ENCODE results near the gene QSOX1.

Gene QSOX1

DNA sequence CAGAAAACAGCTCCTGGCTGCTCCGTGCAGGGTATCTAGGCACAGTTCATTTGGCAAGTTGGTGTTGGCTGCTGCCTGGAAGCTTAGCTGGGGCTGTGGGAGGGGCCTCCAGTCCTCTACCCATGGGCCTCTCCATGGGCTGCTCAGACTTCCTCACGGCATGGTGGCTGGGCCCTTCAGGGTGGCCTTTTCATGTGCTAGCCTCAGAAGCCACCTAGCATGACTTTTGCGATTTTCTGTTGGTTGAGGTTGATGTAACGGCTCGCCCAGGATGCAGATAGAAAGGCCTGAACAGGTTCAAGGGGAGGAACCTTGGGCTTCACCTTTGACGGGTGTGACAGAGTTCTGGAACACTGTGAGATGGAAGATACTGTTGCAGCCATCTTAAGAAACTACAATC lies 49.6 kb downstream of the QSOX1 start:
- TF ChIP-seq, protein P1, sequence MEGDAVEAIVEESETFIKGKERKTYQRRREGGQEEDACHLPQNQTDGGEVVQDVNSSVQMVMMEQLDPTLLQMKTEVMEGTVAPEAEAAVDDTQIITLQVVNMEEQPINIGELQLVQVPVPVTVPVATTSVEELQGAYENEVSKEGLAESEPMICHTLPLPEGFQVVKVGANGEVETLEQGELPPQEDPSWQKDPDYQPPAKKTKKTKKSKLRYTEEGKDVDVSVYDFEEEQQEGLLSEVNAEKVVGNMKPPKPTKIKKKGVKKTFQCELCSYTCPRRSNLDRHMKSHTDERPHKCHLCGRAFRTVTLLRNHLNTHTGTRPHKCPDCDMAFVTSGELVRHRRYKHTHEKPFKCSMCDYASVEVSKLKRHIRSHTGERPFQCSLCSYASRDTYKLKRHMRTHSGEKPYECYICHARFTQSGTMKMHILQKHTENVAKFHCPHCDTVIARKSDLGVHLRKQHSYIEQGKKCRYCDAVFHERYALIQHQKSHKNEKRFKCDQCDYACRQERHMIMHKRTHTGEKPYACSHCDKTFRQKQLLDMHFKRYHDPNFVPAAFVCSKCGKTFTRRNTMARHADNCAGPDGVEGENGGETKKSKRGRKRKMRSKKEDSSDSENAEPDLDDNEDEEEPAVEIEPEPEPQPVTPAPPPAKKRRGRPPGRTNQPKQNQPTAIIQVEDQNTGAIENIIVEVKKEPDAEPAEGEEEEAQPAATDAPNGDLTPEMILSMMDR (IDR thresholded peaks at IDR 0.05; ENCODE audit: control insufficient read depth, extremely low read depth, insufficient read depth): no peak
- H3K4me3 ChIP-seq (ENCODE audit: low read depth, low read length): no peak overlapping the region
- DNase-seq (ENCODE audit: low read depth): no peak

DNA sequence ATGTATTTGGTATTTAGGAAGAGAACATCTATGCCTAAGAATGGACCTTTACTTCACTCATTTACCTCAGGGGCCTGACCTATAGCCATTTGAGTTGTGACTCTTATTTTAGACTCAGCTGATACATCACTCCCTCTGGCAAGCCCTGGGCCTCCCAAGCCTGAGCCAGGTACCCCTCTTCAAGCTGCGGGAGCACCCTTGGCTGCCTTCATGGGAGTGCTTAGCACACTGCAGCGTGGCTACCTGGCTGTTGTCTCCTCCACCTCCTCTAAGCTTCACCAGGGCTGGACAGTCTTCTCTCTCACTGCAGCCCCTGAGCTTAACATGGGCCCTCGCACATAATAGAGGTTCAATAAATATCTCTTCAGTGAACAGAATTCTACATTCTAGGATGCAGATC lies 51.9 kb downstream of the QSOX1 start:
- TF ChIP-seq, protein P1 (IDR thresholded peaks at IDR 0.05; ENCODE audit: control insufficient read depth, extremely low read depth, insufficient read depth): no peak
- no peak overlapping the region for H3K4me3 ChIP-seq (ENCODE audit: low read depth, low read length)
- DNase-seq (ENCODE audit: low read depth): no peak

DNA sequence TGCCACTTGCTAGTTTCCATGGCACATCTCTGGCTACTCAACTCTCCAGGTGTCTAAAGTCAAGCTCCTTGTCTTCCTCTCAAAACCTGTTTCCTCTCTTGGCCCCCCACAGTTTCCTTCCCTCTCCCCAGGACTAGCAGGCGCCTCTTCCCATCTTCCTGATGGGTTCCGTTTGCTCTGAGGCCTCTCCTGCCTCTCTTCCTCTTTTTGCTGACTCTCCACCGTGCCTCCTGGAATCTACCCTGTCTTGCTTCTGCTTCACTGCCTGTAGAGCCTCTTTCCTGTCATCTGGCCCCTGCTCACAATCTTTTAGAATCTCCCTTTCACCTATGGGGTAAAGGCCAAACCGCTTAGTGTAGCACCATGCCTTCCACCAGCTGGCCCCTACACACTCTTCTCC lies 53.6 kb downstream of the QSOX1 start:
- no peak overlapping the region for H3K4me3 ChIP-seq (ENCODE audit: low read depth, low read length)
- DNase-seq (ENCODE audit: low read depth): no peak
- TF ChIP-seq, protein P1 (IDR thresholded peaks at IDR 0.05; ENCODE audit: control insufficient read depth, extremely low read depth, insufficient read depth): no peak

DNA sequence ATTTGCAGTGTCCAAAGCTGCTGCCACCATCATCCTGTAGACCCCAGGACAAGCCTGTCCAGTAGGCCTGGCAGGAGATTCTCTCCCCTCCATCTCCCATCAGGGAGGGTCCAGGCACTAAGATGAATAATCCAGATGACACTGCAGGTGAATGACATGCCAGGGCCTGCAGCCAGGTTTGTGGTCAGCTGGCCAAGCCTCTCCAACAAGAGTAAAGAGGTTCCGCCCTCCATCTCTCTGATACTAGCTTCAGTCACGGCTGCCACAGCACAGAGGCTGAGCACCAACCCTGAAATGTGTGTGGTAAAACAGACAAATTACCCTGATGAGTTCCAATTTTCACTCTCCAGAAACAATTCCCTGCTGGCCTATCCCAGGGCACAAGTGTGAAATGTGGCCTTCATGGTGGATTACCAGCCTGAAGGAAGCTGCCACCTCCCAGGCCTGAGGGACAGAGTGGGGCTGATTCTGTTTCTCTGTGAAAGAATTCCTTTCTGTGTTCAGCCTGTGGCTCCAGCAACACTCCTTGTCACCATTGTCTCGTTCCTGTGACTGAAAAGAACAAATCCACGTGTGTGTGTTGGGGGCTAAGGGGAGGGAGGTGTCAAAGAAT lies 55.4 kb downstream of the QSOX1 start:
- TF ChIP-seq, protein P1 (IDR thresholded peaks at IDR 0.05; ENCODE audit: control insufficient read depth, extremely low read depth, insufficient read depth): no peak
- H3K4me3 ChIP-seq (ENCODE audit: low read depth, low read length): no peak overlapping the region
- DNase-seq (ENCODE audit: low read depth): no peak

DNA sequence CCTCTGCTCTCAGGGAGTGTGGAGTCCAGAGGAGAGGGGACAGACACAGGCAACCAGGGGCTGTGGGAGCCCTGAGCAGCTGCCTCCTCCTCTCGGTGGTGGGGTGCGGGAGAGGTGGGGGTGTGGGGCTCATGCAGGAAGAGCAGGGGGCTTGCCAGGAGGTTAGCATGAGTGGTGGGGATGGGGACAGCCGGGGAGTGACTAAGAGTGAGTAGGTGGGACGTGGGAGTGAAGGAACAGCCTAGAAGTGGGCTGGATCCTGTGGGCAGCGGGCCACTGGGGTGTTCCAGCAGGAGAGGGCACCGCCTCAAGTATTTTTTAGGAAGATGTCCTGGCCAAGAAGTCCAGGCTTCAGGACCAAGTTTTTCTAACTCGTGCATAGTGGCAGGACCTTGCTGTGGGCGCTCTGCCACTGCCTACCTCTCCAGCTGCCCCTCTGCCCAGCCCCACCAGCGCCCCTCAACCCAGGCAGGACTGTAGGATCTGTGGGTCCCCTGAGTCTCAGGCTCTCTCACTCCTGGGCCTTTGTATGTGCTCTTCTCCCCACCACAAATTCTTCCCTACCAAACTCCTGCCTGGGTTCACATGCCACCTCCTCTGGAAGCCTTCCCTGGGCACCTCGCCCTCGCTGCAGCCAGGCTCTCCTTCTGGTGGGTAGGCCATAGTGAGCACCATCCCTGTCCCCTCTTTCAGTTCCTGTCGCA lies 56.6 kb downstream of the QSOX1 start:
- no peak overlapping the region for H3K4me3 ChIP-seq (ENCODE audit: low read depth, low read length)
- TF ChIP-seq, protein P1 (IDR thresholded peaks at IDR 0.05; ENCODE audit: control insufficient read depth, extremely low read depth, insufficient read depth): no peak
- no peak for DNase-seq (ENCODE audit: low read depth)

DNA sequence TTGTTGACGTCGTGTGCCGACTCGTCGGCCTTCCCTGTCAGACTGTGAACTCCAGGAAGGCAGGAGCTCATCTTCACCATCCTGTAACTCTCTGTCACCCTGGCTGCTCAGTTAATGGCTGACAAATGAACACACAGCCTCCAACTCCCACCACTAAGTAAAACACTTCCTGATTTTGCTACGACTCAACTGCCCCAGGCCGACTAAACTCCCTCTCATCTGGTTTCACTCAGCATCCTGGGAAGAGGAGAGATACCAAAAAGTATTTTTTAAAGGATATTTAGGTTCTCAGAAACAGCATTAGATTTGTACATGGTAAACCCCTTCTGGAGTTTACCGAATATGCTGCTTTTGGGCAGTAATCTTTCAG lies 57.2 kb downstream of the QSOX1 start:
- TF ChIP-seq, protein P1 (IDR thresholded peaks at IDR 0.05; ENCODE audit: control insufficient read depth, extremely low read depth, insufficient read depth): no peak
- DNase-seq (ENCODE audit: low read depth): no peak

More for the DNA sequence above, 57.2 kb downstream of the QSOX1 start:
- H3K4me3 ChIP-seq (ENCODE audit: low read depth, low read length): no peak overlapping the region
